RWPE2 (cell line): ENCODE data around the gene STX8.

Experiments used
- ATAC-seq: fragments of 200-7000 bp; cut with Tn5 transposase; 3 replicates; pipeline ENCODE4 v1.9.1; 2021; ENCODE audit warnings: low read depth
- DNase-seq: peaks from one replicate; pipeline ENCODE4 v3.0.0-alpha.2; 2020; ENCODE audit warnings: low spot score
- H3K27ac ChIP-seq: fragments of 450-650 bp; 2 replicates; pipeline ENCODE4 v1.5.1; 2017; ENCODE audit warnings: mild to moderate bottlenecking; ENCODE audit not compliant: poor library complexity, severe bottlenecking
- H3K27me3 ChIP-seq: fragments of 250-450 bp; sonication (Bioruptor Pico); 2 replicates; pipeline ENCODE4 v1.5.1; 2021; ENCODE audit warnings: mild to moderate bottlenecking, moderate library complexity; ENCODE audit not compliant: insufficient read depth, poor library complexity, severe bottlenecking
- H3K36me3 ChIP-seq: fragments of 250-450 bp; sonication (Bioruptor Pico); 2 replicates; pipeline ENCODE4 v1.5.1; 2020; ENCODE audit warnings: low read depth, mild to moderate bottlenecking, moderate library complexity
- H3K4me1 ChIP-seq: fragments of 250-450 bp; sonication (Bioruptor Pico); 2 replicates; pipeline ENCODE4 v1.5.1; 2021; ENCODE audit warnings: mild to moderate bottlenecking, moderate library complexity; ENCODE audit not compliant: insufficient read depth, poor library complexity, severe bottlenecking
- H3K4me3 ChIP-seq: fragments of 250-450 bp; sonication (Bioruptor Pico); 2 replicates; pipeline ENCODE4 v1.5.1; 2021; ENCODE audit warnings: mild to moderate bottlenecking, moderate library complexity; ENCODE audit not compliant: severe bottlenecking
- H3K9me3 ChIP-seq: fragments of 250-450 bp; sonication (Bioruptor Pico); 2 replicates; pipeline ENCODE4 v1.5.1; 2021; ENCODE audit warnings: mild to moderate bottlenecking, moderate library complexity; ENCODE audit not compliant: severe bottlenecking
- TF ChIP-seq, protein P1 (sequence below): fragments of 450-650 bp; IDR thresholded peaks from one replicate; pipeline ENCODE4 v1.5.1; 2017; ENCODE audit warnings: mild to moderate bottlenecking, moderate library complexity; ENCODE audit not compliant: poor library complexity, severe bottlenecking

Gene STX8

DNA sequence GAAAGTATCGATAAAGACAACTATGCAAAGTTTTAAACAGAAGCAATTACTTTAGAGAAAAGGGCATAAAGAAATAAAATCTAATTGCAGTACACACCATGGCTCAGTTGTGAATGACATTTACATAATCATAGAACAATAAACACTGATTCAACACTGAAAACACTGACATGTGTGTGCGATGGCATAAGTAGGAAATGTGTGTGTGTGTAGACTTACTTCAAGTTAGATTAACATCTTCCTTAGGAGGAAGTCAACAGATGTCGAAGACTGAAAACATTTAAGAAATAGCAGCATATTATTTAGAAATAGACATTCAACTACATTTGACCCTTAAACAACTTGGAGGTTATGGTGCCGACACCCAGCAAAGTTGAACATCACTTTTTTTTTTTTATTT, 172.4 kb downstream of the STX8 start:
- Histone ChIP-seq H3K27me3 (no peaks in the 10 kb centered on the region), H3K27ac (no peak overlapping the region), H3K4me3 (no peak overlapping the region), H3K4me1 (peaks cover 11% of the 10 kb centered on the region), H3K9me3 (no peaks in the 10 kb centered on the region), H3K36me3 (no peaks in the 10 kb centered on the region)
- ATAC-seq (no peak), DNase-seq (no peak)
- TF ChIP-seq, protein P1, sequence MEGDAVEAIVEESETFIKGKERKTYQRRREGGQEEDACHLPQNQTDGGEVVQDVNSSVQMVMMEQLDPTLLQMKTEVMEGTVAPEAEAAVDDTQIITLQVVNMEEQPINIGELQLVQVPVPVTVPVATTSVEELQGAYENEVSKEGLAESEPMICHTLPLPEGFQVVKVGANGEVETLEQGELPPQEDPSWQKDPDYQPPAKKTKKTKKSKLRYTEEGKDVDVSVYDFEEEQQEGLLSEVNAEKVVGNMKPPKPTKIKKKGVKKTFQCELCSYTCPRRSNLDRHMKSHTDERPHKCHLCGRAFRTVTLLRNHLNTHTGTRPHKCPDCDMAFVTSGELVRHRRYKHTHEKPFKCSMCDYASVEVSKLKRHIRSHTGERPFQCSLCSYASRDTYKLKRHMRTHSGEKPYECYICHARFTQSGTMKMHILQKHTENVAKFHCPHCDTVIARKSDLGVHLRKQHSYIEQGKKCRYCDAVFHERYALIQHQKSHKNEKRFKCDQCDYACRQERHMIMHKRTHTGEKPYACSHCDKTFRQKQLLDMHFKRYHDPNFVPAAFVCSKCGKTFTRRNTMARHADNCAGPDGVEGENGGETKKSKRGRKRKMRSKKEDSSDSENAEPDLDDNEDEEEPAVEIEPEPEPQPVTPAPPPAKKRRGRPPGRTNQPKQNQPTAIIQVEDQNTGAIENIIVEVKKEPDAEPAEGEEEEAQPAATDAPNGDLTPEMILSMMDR = no peak

DNA sequence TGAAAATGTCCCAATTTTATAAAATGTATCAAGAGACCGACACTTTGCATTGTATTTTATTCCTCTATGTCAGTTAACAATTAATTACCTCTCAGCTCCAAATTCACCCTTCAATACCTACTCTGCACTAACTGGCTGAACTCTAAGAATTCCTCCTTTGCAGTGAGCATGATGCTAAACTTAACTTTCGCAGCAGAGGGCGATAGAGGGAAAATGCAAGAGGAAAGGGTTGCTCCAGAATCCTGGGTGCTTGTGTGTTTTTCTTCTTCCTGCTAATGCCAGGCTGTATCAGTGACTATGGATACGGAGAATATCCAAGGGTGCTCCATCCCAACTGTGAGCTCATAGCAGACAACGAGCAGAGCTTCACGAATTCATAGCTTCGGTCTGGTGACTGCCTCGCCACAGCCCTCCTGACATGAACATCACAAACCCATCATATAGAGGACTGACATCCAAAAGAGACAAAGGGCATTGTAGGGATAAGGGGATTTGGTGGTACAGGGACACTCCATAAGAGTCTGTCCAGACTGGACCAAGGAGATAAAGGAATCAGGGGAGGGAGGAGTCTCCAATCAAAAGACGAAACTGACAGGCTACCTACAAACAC, 172.9 kb downstream of the STX8 start:
- ATAC-seq = no peak
- Histone ChIP-seq H3K27me3 (no peaks in the 10 kb centered on the region), H3K9me3 (no peaks in the 10 kb centered on the region), H3K36me3 (no peaks in the 10 kb centered on the region), H3K4me1 (peaks cover 11% of the 10 kb centered on the region), H3K27ac (no peak overlapping the region), H3K4me3 (no peak overlapping the region)
- TF ChIP-seq, protein P1 = peak; percentile 32
- no peak for DNase-seq

DNA sequence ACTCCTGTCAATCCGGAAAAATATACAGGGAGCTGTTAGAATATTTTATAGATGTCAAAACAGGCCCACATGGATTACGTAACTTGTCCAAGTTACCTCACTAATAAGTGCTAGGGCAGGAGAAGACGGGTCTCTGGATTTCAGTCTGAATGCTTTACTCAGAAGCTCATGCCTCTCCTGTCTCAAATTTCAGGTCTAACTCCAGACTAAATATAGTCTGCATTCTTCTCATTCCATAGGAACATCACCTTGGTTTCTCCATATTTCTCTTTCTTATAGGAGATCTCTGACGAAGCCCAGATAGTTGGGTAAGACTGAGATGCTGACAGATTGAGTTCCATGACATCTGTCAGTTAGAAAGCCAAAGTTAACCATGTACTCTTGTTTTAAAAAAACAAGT, 174.2 kb downstream of the STX8 start:
- no peaks in the 10 kb centered on the region for H3K27me3 ChIP-seq
- ATAC-seq (peak; percentile 100), DNase-seq (no peak)
- TF ChIP-seq, protein P1 = no peak
- H3K36me3 ChIP-seq = no peaks in the 10 kb centered on the region
- H3K4me3 ChIP-seq = no peak overlapping the region
- peaks cover 11% of the 10 kb centered on the region for H3K4me1 ChIP-seq
- no peaks in the 10 kb centered on the region for H3K9me3 ChIP-seq
- H3K27ac ChIP-seq = peak overlapping the region; percentile 53

DNA sequence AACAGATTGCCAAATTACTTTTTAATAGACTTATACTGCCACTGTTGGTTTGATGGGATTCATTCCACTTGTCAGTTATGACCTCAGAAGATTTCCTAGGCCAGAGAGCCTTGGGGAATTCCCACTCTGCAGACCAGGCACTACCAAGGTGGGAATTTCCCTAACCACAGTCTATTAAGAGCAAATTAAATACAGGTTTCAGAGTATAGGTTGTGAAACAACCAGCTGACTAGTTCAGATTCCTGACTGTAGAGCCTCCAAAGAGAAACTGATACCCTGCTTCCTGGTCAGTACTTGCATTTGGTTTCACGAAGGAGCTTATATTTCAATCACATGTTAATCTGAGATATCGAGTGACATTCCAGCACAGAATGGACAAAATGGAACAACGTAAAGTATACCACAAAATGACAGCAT, 186.5 kb downstream of the STX8 start:
- H3K36me3 ChIP-seq = peaks cover 5% of the 10 kb centered on the region; the same call in 1 of the 2 replicates
- peak; percentile 95 for ATAC-seq
- H3K4me3 ChIP-seq = no peak overlapping the region
- H3K4me1 ChIP-seq = peaks cover 11% of the 10 kb centered on the region
- no peaks in the 10 kb centered on the region for H3K27me3 ChIP-seq
- no peak overlapping the region for H3K27ac ChIP-seq
- TF ChIP-seq, protein P1 = no peak
- H3K9me3 ChIP-seq = peaks cover 2% of the 10 kb centered on the region
- DNase-seq = no peak

DNA sequence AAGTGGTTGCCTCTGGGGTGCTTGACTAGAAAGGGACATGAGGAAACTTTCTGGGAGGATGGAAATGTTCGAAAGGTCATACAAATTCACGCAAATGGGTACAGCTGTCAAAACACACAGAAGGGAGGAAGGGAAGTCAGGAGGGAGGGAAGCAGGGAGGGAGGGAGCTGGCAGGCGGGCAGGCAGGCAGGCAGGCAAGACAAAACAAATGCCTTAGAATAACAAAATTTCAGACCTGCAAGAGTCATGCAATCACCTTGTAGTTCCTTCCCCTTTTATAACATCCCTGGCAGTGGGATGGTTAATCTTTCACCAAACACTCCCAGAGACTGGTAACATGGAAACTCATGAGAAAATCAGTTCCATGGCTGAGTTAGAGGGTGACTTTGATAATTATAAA, 189.2 kb downstream of the STX8 start:
- peaks cover 11% of the 10 kb centered on the region for H3K4me1 ChIP-seq
- H3K9me3 ChIP-seq = no peaks in the 10 kb centered on the region
- no peak overlapping the region for H3K4me3 ChIP-seq
- no peaks in the 10 kb centered on the region for H3K36me3 ChIP-seq
- ATAC-seq (peak; percentile 44; the same call in 1 of the 3 replicates), DNase-seq (no peak)
- no peak overlapping the region for H3K27ac ChIP-seq
- no peaks in the 10 kb centered on the region for H3K27me3 ChIP-seq
- TF ChIP-seq, protein P1 = no peak
